Neuronal stem cell (in vitro differentiated cells): ENCODE data around the gene HMCN1.

Source experiments
- DNase-seq: peaks from one replicate; pipeline ENCODE4 v3.0.0-alpha.2; 2013; ENCODE audit warnings: low spot score
- H2AFZ ChIP-seq: one replicate; pipeline ENCODE4 v1.6.1; 2013; ENCODE audit warnings: mild to moderate bottlenecking, low read length, inconsistent platforms
- H2AK5ac ChIP-seq: 2 replicates; pipeline ENCODE4 v1.6.1; 2013; ENCODE audit warnings: low read depth, mild to moderate bottlenecking, inconsistent platforms, low read length, moderate library complexity, mixed read lengths
- H2BK120ac ChIP-seq: 2 replicates; pipeline ENCODE4 v1.6.1; 2013; ENCODE audit warnings: low read depth, mild to moderate bottlenecking, inconsistent platforms, low read length, moderate library complexity, mixed read lengths
- H2BK12ac ChIP-seq: one replicate; pipeline ENCODE4 v1.6.1; 2013; ENCODE audit warnings: low read length, inconsistent platforms
- H2BK15ac ChIP-seq: 2 replicates; pipeline ENCODE4 v1.6.1; 2013; ENCODE audit warnings: mild to moderate bottlenecking, low read length, inconsistent platforms, mixed read lengths
- H2BK5ac ChIP-seq: one replicate; pipeline ENCODE4 v1.6.1; 2013; ENCODE audit warnings: inconsistent platforms, mild to moderate bottlenecking, low read length, moderate library complexity
- H3K14ac ChIP-seq: one replicate; pipeline ENCODE4 v1.6.1; 2013; ENCODE audit warnings: low read length, inconsistent platforms
- H3K18ac ChIP-seq: 2 replicates; pipeline ENCODE4 v1.6.1; 2013; ENCODE audit warnings: low read length, inconsistent platforms
- H3K23ac ChIP-seq: 2 replicates; pipeline ENCODE4 v1.6.1; 2013; ENCODE audit warnings: low read depth, mild to moderate bottlenecking, mixed read lengths, low read length, inconsistent platforms; ENCODE audit not compliant: poor library complexity
- H3K27ac ChIP-seq: replicated peaks from 3 replicates; pipeline ENCODE4 v1.5.1; 2013; ENCODE audit warnings: low read length, inconsistent platforms
- H3K27me3 ChIP-seq, 3 experiments: 2 replicates each; pipeline ENCODE4 v1.6.1; 2013; ENCODE audit warnings: low read length in 3 of 3, mild to moderate bottlenecking in 2 of 3, inconsistent platforms in 1 of 3, low read depth in 1 of 3, mixed read lengths in 1 of 3, moderate library complexity in 1 of 3; ENCODE audit not compliant: control insufficient read depth in 3 of 3, insufficient read depth in 3 of 3
- H3K36me3 ChIP-seq, 2 donors: replicated peaks in 1 of 2; 2 replicates each; pipeline ENCODE4 v1.6.1; 2013; ENCODE audit warnings: low read length in 2 of 2; ENCODE audit not compliant: control insufficient read depth in 2 of 2, insufficient read depth in 2 of 2
- H3K4ac ChIP-seq: 2 replicates; pipeline ENCODE4 v1.6.1; 2013; ENCODE audit warnings: inconsistent platforms, mild to moderate bottlenecking, low read length, moderate library complexity
- H3K4me1 ChIP-seq, 2 donors: 1 replicate in 1 of 2; 2 replicates in 1 of 2; pipeline ENCODE4 v1.6.1; 2013; ENCODE audit warnings: low read length in 2 of 2, low read depth in 1 of 2; ENCODE audit not compliant: control insufficient read depth in 2 of 2, insufficient read depth in 1 of 2
- H3K4me2 ChIP-seq: one replicate; pipeline ENCODE4 v1.6.1; 2013; ENCODE audit warnings: mild to moderate bottlenecking, low read length, inconsistent platforms; ENCODE audit not compliant: insufficient read depth, poor library complexity, severe bottlenecking
- H3K4me3 ChIP-seq, 2 donors: 2 replicates each; pipeline ENCODE4 v1.5.1; 2013; ENCODE audit warnings: low read length in 2 of 2, mild to moderate bottlenecking in 2 of 2, inconsistent platforms in 1 of 2, moderate library complexity in 1 of 2
- H3K79me1 ChIP-seq: one replicate; pipeline ENCODE4 v1.6.1; 2013; ENCODE audit warnings: low read depth, mild to moderate bottlenecking, inconsistent platforms, low read length, moderate library complexity
- H3K9ac ChIP-seq: one replicate; pipeline ENCODE4 v1.6.1; 2013; ENCODE audit warnings: mild to moderate bottlenecking, low read depth, low read length, inconsistent platforms; ENCODE audit not compliant: poor library complexity
- H3K9me3 ChIP-seq, 2 donors: replicated peaks in 1 of 2; 2 replicates each; pipeline versions ENCODE3 to v1.6.1; 2013; ENCODE audit warnings: low read length in 2 of 2, mild to moderate bottlenecking in 2 of 2, inconsistent platforms in 1 of 2, low read depth in 1 of 2, mixed read lengths in 1 of 2, moderate library complexity in 1 of 2; ENCODE audit not compliant: control insufficient read depth in 2 of 2, insufficient read depth in 1 of 2
- H4K8ac ChIP-seq: one replicate; pipeline ENCODE4 v1.6.1; 2013; ENCODE audit warnings: low read depth, mild to moderate bottlenecking, inconsistent platforms, low read length, moderate library complexity
- H4K91ac ChIP-seq: one replicate; pipeline ENCODE4 v1.6.1; 2013; ENCODE audit warnings: low read length, low read depth, mild to moderate bottlenecking, inconsistent platforms; ENCODE audit not compliant: poor library complexity
- WGBS, 2 donors: extraction: QIAGEN DNeasy Blood & Tissue Kit; methylation state at CpG; one replicate each; pipeline ENCODE4 v1.1.7; 2013; ENCODE audit warnings: missing lambda C conversion rate in 2 of 2, mixed read lengths in 1 of 2; ENCODE audit not compliant: insufficient read length in 2 of 2, insufficient replicate concordance in 1 of 2; ENCODE audit errors: extremely low coverage in 2 of 2; 5-methylcytosine and 5-hydroxymethylcytosine counted together

Gene HMCN1

GRCh38 chr1:186059311-186059710, 325.1 kb downstream of the HMCN1 start:
- Histone ChIP-seq H4K8ac (no peak overlapping the region), H2AFZ (no peak overlapping the region), H3K79me1 (no peaks in the 10 kb centered on the region), H3K27ac (no peak overlapping the region), H3K4ac (no peak overlapping the region), H2AK5ac (no peak overlapping the region), H2BK120ac (no peak overlapping the region), H3K23ac (no peak overlapping the region), H3K18ac (no peak overlapping the region), H3K9ac (no peak overlapping the region), H3K14ac (no peak overlapping the region), H2BK12ac (no peak overlapping the region), H2BK5ac (no peak overlapping the region), H3K4me3 (no peak overlapping the region), H3K36me3 (no peaks in the 10 kb centered on the region), H3K4me1 (no peaks in the 10 kb centered on the region), H4K91ac (no peak overlapping the region), H3K27me3 (no peaks in the 10 kb centered on the region), H2BK15ac (no peak overlapping the region), H3K4me2 (no peak overlapping the region), H3K9me3 (no peaks in the 10 kb centered on the region)
- no CpG with 5 or more reads among the region's 1 CpG for WGBS, 2 donors
- DNase-seq: no peak

DNA sequence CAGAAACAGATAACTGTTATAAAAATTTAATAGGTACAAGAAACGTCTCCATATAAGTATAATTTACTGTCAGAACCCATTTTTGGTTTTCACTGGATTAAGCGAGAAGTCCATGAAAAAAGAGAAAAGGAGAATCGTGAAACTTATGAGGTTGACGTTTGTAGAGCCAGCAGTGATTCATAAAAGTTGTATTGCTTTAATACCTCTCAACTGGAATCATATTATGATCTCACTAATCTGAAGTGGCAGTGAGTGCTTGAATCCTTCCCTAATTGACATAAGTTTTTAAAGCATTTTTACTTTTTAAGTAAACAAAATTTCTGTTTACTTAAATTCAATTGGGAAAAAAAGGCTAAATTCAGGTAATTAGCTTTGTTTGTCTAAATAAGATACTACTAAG, 325.6 kb downstream of the HMCN1 start:
- H2AK5ac ChIP-seq: no peak overlapping the region
- H3K27me3 ChIP-seq: no peaks in the 10 kb centered on the region
- no peak overlapping the region for H2BK15ac ChIP-seq
- no peak overlapping the region for H3K4me3 ChIP-seq
- H3K9ac ChIP-seq: no peak overlapping the region
- H2BK120ac ChIP-seq: no peak overlapping the region
- no peak overlapping the region for H3K27ac ChIP-seq
- no peak overlapping the region for H3K14ac ChIP-seq
- DNase-seq: no peak
- H2BK5ac ChIP-seq: no peak overlapping the region
- WGBS, 2 donors: no CpG with 5 or more reads among the region's 4 CpGs
- no peak overlapping the region for H4K91ac ChIP-seq
- H3K9me3 ChIP-seq: no peaks in the 10 kb centered on the region
- no peak overlapping the region for H3K4me2 ChIP-seq
- H3K4ac ChIP-seq: no peak overlapping the region
- H4K8ac ChIP-seq: no peak overlapping the region
- H2BK12ac ChIP-seq: no peak overlapping the region
- no peak overlapping the region for H2AFZ ChIP-seq
- no peaks in the 10 kb centered on the region for H3K79me1 ChIP-seq
- H3K23ac ChIP-seq: no peak overlapping the region
- no peaks in the 10 kb centered on the region for H3K36me3 ChIP-seq
- no peak overlapping the region for H3K18ac ChIP-seq
- no peaks in the 10 kb centered on the region for H3K4me1 ChIP-seq

- no peak overlapping the region for H4K8ac ChIP-seq
- H4K91ac ChIP-seq: no peak overlapping the region
- H2BK120ac ChIP-seq: no peak overlapping the region
- no peak overlapping the region for H2BK5ac ChIP-seq
- H3K4me1 ChIP-seq: no peaks in the 10 kb centered on the region
- no peak for DNase-seq
- H2BK12ac ChIP-seq: no peak overlapping the region
- H2AFZ ChIP-seq: no peak overlapping the region
- no peaks in the 10 kb centered on the region for H3K36me3 ChIP-seq
- no peak overlapping the region for H3K4me3 ChIP-seq
- H3K14ac ChIP-seq: no peak overlapping the region
- H3K4me2 ChIP-seq: no peak overlapping the region
- H3K27me3 ChIP-seq: no peaks in the 10 kb centered on the region
- no peak overlapping the region for H3K9ac ChIP-seq
- H3K27ac ChIP-seq: no peak overlapping the region
- H2AK5ac ChIP-seq: no peak overlapping the region
- no peak overlapping the region for H3K18ac ChIP-seq
- H3K4ac ChIP-seq: no peak overlapping the region
- no peaks in the 10 kb centered on the region for H3K9me3 ChIP-seq
- no peak overlapping the region for H2BK15ac ChIP-seq
- no peak overlapping the region for H3K23ac ChIP-seq
- H3K79me1 ChIP-seq: no peaks in the 10 kb centered on the region
Observed at GRCh38 chr1:186060226-186060625, 326.0 kb downstream of the HMCN1 start.

DNA sequence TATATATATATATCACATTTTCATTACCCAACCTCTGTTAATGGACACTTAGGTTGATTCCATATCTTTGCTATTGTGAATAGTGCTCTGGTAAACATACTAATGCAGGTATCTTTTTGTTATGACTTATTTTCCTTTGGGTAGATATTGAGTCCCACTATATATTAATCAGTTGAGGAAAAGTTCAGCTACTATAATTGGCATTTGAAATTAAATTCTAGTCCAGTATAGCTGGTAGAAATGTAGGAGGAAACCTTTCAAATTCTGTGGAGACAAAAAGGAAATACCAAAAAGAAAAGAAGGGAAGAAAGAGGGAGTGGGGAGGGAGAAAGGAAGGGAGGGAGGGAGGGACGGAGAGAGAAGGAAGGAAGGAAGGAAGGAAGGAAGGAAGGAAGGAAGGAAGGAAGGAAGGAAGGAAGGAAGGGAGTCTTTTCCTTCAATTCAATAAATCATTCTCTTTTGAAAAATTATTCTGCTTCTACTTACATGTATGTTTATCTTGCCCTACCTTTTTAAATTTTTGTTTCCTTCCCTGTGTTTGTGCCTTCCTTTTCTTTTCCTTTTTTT, 329.0 kb downstream of the HMCN1 start:
- Histone ChIP-seq H2AK5ac (no peak overlapping the region), H3K4me3 (no peak overlapping the region), H3K27me3 (no peaks in the 10 kb centered on the region), H3K36me3 (no peaks in the 10 kb centered on the region), H3K4me2 (no peak overlapping the region), H2AFZ (no peak overlapping the region), H2BK5ac (no peak overlapping the region), H2BK120ac (no peak overlapping the region), H2BK12ac (no peak overlapping the region), H3K23ac (no peak overlapping the region), H3K9me3 (no peaks in the 10 kb centered on the region), H3K14ac (no peak overlapping the region), H3K4me1 (no peaks in the 10 kb centered on the region), H3K27ac (no peak overlapping the region), H3K18ac (no peak overlapping the region), H4K8ac (no peak overlapping the region), H3K4ac (no peak overlapping the region), H3K9ac (no peak overlapping the region), H2BK15ac (no peak overlapping the region), H4K91ac (no peak overlapping the region), H3K79me1 (no peaks in the 10 kb centered on the region)
- no peak for DNase-seq
- no CpG with 5 or more reads among the region's 1 CpG for WGBS, 2 donors
